ENCODE measurements around the gene CCR1.

CCR1 gene

DNA sequence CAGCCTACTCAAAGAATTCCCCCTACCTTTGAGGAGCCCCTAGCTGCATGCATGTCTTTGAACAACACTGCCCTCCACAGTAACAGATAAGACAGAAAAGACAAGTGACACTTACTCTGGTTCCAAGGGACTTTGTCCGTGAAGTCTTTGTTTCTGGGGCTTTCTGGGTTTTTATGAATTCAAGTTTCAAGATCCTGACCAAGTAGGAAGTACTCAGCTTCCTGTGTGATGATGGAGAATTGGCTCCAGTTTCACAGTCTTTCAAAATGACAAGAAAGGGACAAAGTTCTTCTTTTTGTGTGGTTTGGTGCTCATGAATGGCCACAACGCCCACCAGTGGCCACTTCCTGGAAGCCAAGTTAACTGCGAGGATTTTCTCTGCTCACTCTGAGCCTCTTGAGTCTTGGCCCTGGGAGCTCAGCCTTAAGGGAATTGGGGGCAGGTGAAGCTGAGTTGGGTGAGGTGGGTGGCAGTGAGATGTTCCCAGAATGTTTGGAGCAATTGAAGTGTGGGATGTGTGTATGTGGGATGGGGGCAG lies at the start of gene CCR1:
Gene CCR1, minus strand, starts transcription at position 147 of the 538 bp plus-strand sequence. CDS start 4,000 bp downstream, outside the sequence.
- DNase-seq (ENCODE audit: low read depth in 3 of 3), result peak in 1 of 3 experiments; percentile 59

DNA sequence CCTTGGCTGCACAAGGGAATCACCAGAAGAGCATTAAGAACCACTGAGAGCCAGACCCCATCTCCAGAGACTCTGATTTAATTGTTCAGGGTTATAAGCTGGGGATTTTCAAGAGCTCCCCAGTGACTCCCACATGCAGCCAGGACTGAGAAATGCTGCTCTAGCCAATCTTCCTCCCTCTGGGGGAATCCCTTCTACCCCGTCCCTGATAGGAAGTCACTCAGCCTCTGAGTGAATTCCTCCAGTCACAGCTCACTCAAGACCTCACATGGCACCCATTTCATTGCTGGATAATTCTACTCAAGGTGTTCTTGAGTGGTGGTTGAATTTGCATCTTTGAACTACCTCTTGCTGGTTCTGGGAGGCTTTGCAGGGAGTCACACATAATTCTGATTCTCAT lies 44.9 kb upstream of the CCR1 start:
- no peak for DNase-seq (ENCODE audit: low read depth in 3 of 3)

GRCh38 chr3:46245146-46245545 lies 37.0 kb upstream of the CCR1 start:
- DNase-seq (ENCODE audit: low read depth in 3 of 3), result no peak

- no peak for DNase-seq (ENCODE audit: low read depth in 3 of 3)
These were observed 35.4 kb upstream of the CCR1 start for GRCh38 chr3:46243560-46243959.

- no peak for DNase-seq (ENCODE audit: low read depth in 3 of 3)
These were observed 34.0 kb upstream of the CCR1 start, which contains the start of gene CCR3 for GRCh38 chr3:46242120-46242519. Gene CCR3, plus strand, starts transcription at chr3:46242460. Its CDS starts 22,699 bp downstream, at chr3:46265159.

GRCh38 chr3:46239952-46240351 lies 31.8 kb upstream of the CCR1 start:
- no peak for DNase-seq (ENCODE audit: low read depth in 3 of 3)

DNA sequence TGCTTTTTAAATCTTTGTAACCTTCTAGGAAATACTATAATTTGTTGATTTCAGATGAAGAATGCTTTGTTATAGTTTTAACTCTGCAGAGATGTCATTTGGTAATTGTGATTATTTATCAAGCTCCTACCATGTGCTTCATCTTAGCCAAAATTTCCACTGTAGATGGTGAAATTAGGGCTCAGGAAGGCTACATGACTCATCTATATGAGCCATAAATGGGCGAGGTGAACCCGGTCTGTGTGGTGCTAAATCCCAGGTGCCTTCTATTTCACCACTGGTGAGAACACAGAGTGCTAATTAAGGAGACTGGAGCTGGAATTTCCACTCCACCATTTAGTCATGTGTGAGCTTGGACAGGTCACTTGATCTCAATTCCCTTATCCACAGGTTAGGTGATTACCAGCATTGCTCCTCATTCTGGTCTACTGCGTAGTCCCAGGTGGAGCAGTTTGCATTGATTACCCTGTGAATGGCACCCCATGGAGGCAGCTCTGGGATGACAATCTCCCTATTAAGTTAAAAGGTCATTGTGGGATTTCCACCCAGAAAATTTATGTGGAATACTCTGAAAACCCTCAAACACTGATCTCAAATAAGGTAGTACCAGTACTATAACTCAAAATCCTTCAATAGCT lies 31.3 kb upstream of the CCR1 start:
- no peak for DNase-seq (ENCODE audit: low read depth in 3 of 3)

GRCh38 chr3:46238386-46238785 lies 30.3 kb upstream of the CCR1 start:
- DNase-seq (ENCODE audit: low read depth in 3 of 3), result no peak

- DNase-seq (ENCODE audit: low read depth in 3 of 3), result no peak
These were observed 28.4 kb upstream of the CCR1 start for GRCh38 chr3:46236294-46237054.

- DNase-seq (ENCODE audit: low read depth in 3 of 3), result no peak
These were observed 27.3 kb upstream of the CCR1 start for GRCh38 chr3:46235425-46235824.

- no peak for DNase-seq (ENCODE audit: low read depth in 3 of 3)
These were observed 25.1 kb upstream of the CCR1 start for GRCh38 chr3:46233194-46233593.

DNA sequence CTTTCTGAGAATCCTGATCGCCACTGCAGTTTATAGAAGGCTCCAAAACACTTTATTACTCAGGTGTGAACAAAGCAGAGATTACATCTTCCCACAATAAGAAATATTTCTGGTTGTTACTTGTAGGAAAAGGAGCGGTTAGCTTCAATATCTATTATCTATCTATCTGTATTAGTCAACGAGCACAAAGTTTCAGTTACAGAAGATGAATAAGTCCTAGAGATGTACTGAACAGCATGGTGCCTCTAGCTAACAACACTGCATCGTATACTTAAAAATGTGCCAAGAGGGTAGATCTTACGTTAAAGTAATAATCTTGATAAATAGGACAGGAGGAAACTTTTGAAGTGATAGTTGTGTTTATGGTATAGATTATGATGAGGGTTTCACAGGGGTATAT lies 23.2 kb upstream of the CCR1 start:
- no peak for DNase-seq (ENCODE audit: low read depth in 3 of 3)

DNA sequence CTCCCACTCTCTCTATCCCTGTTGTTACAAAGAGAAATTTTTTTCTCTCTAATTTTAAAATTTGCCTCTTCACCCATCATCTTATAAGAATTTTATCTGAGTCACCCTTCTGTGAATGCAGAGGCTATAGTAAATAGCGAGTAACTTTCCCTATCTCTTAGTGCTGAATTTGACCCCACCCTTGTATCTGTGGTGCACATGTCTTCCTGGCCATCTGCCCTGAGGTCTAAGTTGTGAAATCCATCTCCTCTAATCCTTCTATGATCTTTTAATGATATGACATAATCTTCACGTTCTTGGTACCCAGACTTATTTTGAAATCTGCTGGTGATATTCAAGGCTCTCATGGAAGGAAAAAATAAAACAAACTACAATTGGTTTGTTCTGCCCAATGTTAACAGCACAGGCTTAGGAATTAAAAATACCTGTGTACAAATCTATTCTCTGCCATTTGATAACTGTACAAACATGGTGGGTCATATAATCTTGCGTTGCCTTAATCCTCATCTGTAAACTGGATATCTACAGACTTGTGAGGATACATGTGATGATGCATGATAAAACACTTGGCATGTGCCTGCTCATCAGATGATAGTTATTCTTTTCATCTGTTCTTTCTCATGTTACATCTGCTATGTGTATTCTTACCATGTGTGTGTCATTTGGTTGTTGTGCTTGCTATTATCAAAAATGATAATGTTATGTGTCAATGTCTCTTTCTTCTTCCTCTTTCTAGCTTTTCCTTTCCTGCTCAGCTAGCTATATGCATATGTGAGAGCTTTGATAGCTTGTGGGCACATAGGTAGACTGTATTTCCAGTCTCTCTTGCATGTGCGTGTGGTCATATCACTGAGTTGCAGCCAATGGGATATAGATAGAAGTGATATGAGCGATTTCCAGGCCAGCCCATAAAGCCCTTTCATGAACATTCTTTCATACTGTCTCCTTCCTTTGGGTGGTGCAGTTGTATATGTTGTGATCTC lies 20.4 kb upstream of the CCR1 start:
- no peak for DNase-seq (ENCODE audit: low read depth in 3 of 3)

GRCh38 chr3:46222435-46223161 lies 14.5 kb upstream of the CCR1 start:
- no peak for DNase-seq (ENCODE audit: low read depth in 3 of 3)

- DNase-seq (ENCODE audit: low read depth in 3 of 3), result no peak
These were observed 13.8 kb upstream of the CCR1 start for GRCh38 chr3:46221938-46222337.

DNA sequence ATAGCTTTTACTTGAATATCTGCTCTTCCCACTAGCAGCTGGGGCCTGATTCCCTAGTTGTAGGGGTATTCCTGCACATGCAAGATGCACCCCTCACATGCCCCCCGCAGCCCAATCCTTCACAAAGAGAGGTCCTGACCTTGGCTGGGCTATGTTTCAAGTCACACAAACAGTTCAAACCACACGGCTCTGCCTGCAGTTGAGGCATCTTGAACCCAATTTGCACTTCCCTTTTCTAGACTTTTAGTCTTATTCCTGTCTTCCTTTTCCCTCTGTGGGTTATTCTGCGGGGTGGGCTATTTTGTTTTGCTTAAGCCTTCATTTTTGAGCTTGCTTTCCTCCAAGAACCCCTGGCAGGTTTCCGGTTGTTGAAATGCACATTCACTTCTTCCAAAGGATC lies 13.3 kb upstream of the CCR1 start:
- no peak for DNase-seq (ENCODE audit: low read depth in 3 of 3)

DNA sequence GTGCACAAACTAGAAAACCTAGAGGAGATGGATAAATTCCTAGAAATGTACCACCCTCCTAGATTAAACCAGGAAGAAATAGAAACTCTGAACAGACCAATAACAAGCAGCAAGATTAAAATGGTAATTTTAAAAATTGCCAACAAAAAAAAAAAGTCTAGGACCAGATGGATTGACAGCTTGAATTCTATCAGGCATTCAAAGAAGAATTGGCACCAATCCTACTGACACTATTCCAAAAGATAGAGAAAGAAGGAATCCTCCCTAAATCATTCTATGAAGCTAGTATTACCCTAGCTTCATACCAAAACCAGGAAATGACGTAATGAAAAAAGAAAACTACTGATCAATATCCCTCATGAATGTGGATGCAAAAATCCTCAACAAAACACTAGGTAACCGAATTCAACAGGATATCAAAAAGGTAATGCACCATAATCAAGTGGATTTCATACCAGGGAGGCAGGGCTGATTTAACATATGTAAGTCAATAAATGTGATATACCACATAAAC lies 10.1 kb upstream of the CCR1 start:
- no peak for DNase-seq (ENCODE audit: low read depth in 3 of 3)

DNA sequence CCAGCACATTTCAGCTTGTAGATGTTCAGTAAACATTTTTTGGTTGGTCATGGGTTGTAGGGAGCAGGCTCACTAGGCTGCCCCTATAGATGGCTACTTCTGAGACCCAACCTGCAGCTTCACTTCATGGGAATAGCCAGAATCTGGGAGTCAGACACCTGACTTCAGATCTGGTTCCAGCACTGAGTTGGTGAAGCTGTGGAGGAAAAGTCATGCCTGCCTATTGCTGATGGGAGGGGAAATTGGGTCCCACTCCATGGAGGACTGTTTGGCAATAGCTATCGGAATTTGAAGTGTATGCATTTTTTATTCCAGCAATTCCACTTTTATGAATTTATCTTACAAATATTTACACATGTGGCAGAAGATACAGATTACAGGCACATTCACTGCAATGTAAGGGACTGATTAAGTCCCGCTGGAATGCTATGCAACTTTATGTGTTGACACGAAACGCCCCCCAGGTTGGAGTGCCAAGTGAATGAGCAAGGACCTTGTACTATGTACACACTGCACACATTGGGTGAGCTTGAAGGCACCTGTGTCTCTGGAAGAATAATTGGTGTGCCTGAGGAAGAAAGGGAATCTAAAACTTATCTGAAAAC lies 7.8 kb upstream of the CCR1 start:
- no peak for DNase-seq (ENCODE audit: low read depth in 3 of 3)

DNA sequence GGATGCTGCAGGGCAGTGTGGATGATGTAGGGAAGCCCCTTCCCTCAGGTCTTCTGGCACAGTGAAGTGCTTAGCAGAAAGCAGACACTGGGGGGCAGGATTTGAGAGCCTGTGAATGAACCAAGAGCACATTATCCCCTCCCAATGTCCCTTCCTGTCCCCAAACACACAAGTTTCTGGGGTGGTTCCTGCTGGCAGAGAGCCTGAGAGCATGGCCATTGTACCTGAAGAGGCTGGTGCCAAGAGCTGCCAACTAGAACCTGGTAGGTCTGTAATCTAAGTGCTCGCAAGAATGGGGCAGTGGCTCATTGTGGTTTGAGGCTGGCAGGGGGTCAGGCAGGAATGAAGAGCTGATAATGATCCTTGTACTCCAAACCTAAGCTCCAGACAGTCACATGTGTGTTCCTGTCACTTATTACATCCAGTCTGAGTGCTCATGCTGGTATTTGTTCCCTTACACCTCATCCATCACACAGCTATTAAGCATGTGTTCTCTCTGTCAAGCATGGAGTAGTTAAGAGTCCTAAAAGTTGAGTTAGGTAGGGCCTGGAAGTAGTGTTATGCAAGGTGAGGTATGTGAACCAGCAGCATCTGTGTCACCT lies 6.7 kb upstream of the CCR1 start:
- DNase-seq (ENCODE audit: low read depth in 3 of 3), result no peak

GRCh38 chr3:46213201-46213600 lies 5.1 kb upstream of the CCR1 start:
- no peak for DNase-seq (ENCODE audit: low read depth in 3 of 3)

Measured in stimulated activated CD4-positive, alpha-beta T cell treated with anti-CD3 and anti-CD28 coated beads, TNF-alpha, amount 100 ng/mL, for 24 hours (primary cell).